ENCODE measurements around the gene CUX1. TPM values are rescaled to one million over a fixed set of nuclear protein-coding genes. Genes with fewer than 3 reads are reported as not detected.
A peak's percentile ranks its signal among the peaks of the same experiment; 100 is the strongest.

The CUX1 gene
- total RNA-seq, 4 donors from 2014 or later, result 58.2 to 295 (median 76.9) TPM

GRCh38 chr7:101916041-101916800 is 98.8 kb downstream of the CUX1 start:
- peak overlapping the region in 1 of 2 donors; percentile 62 for H3K27ac ChIP-seq
- no peaks in the 10 kb centered on the region for H3K36me3 ChIP-seq
- H3K27me3 ChIP-seq, result no peaks in the 10 kb centered on the region
- H3K4me1 ChIP-seq, result peaks cover 3 to 7% of the 10 kb centered on the region in 2 donors
- H3K4me3 ChIP-seq, result no peak overlapping the region
- no peaks in the 10 kb centered on the region for H3K9me3 ChIP-seq
- TF ChIP-seq POLR2A (IDR thresholded peaks at IDR 0.05), result no peak
- TF ChIP-seq, protein P1, sequence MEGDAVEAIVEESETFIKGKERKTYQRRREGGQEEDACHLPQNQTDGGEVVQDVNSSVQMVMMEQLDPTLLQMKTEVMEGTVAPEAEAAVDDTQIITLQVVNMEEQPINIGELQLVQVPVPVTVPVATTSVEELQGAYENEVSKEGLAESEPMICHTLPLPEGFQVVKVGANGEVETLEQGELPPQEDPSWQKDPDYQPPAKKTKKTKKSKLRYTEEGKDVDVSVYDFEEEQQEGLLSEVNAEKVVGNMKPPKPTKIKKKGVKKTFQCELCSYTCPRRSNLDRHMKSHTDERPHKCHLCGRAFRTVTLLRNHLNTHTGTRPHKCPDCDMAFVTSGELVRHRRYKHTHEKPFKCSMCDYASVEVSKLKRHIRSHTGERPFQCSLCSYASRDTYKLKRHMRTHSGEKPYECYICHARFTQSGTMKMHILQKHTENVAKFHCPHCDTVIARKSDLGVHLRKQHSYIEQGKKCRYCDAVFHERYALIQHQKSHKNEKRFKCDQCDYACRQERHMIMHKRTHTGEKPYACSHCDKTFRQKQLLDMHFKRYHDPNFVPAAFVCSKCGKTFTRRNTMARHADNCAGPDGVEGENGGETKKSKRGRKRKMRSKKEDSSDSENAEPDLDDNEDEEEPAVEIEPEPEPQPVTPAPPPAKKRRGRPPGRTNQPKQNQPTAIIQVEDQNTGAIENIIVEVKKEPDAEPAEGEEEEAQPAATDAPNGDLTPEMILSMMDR (IDR thresholded peaks at IDR 0.05), result no peak
- no peak for DNase-seq
- intact Hi-C loops (cut with DNase I; ENCODE audit: low total_unique reads), result no loop called here

DNA sequence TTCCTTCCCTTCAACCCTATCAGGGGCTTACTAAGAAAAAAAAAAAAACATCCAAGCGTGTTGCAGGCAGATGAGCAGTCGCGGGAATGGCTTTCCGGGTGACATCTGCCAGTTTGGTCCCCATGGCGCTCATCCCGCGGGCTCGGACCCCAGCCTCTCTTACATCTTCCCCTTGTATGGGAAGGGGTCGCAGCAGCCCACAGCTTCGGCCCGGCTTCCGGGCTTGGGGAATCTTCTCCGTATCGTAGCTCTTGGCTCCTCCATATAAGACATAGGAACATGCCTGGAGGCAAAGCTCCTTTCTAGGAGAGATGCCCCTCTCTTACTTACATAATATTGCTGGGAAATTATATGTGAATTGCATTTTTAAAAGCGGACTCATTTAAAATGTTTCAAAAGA is 99.5 kb downstream of the CUX1 start:
- Histone ChIP-seq H3K4me3 (no peak overlapping the region), H3K4me1 (peaks cover under 1 to 3% of the 10 kb centered on the region in 2 donors), H3K27me3 (no peaks in the 10 kb centered on the region), H3K36me3 (no peaks in the 10 kb centered on the region), H3K27ac (peak overlapping the region in 1 of 2 donors; percentile 62), H3K9me3 (no peaks in the 10 kb centered on the region)
- no peak for DNase-seq
- no peak for TF ChIP-seq POLR2A (IDR thresholded peaks at IDR 0.05)
- TF ChIP-seq, protein P1 (IDR thresholded peaks at IDR 0.05), result no peak
- intact Hi-C loops (cut with DNase I; ENCODE audit: low total_unique reads), result no loop called here

DNA sequence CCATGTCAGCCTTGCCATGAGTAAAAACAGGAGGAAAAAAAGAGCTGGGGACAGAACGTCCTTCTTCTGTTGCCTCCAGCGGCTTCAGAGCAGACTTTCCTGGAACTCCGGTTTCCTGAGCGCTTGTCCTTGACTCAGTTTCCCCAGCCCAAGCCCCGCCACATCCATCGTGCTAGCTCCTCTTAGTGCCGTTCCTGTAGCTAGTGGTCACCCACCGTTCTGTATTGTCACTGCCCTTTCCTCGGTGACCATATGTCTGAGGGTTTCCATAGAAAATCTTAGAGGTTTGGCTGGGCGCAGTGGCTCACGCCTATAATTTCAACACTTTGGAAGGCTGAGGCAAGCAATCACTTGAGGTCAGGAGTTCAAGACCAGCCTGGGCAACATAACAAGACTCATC is 100.1 kb downstream of the CUX1 start:
- peak overlapping the region; percentile 38 to 62 for H3K27ac ChIP-seq
- intact Hi-C loops (cut with DNase I; ENCODE audit: low total_unique reads), result no loop called here

DNA sequence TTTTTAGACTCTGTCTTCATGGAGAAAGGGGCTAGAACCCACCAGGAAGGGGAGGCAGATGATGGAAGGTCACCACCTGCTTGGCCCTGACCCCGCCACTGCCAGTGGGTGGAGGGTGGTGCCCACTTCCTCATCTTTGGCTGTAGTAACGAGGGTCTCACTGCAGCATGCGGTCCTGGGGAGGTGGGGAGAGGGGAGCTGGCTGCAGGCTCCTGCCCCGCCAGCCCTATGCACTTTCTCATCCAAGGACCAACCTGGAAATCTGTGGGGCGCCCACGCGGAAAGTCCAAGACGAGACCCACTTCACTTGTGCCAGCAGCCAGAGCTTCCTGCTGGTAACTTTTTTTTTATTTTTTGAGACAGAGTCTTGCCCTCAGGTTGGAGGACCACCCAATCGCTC is 101.0 kb downstream of the CUX1 start:
- Histone ChIP-seq H3K9me3 (no peaks in the 10 kb centered on the region), H3K4me3 (no peak overlapping the region), H3K27ac (peak overlapping the region in 1 of 2 donors; percentile 17), H3K4me1 (peaks cover 11 to 12% of the 10 kb centered on the region in 2 donors), H3K36me3 (no peaks in the 10 kb centered on the region), H3K27me3 (no peaks in the 10 kb centered on the region)
- intact Hi-C loops (cut with DNase I; ENCODE audit: low total_unique reads), result no loop called here
- TF ChIP-seq, protein P1 (IDR thresholded peaks at IDR 0.05), result no peak
- no peak for TF ChIP-seq POLR2A (IDR thresholded peaks at IDR 0.05)
- DNase-seq, result no peak

More for the DNA sequence above, 100.1 kb downstream of the CUX1 start:
- Histone ChIP-seq H3K27me3 (no peaks in the 10 kb centered on the region), H3K36me3 (no peaks in the 10 kb centered on the region), H3K4me1 (peaks cover 3 to 6% of the 10 kb centered on the region in 2 donors), H3K4me3 (no peak overlapping the region), H3K9me3 (no peaks in the 10 kb centered on the region)
- no peak for DNase-seq
- TF ChIP-seq, protein P1 (IDR thresholded peaks at IDR 0.05), result no peak
- no peak for TF ChIP-seq POLR2A (IDR thresholded peaks at IDR 0.05)

DNA sequence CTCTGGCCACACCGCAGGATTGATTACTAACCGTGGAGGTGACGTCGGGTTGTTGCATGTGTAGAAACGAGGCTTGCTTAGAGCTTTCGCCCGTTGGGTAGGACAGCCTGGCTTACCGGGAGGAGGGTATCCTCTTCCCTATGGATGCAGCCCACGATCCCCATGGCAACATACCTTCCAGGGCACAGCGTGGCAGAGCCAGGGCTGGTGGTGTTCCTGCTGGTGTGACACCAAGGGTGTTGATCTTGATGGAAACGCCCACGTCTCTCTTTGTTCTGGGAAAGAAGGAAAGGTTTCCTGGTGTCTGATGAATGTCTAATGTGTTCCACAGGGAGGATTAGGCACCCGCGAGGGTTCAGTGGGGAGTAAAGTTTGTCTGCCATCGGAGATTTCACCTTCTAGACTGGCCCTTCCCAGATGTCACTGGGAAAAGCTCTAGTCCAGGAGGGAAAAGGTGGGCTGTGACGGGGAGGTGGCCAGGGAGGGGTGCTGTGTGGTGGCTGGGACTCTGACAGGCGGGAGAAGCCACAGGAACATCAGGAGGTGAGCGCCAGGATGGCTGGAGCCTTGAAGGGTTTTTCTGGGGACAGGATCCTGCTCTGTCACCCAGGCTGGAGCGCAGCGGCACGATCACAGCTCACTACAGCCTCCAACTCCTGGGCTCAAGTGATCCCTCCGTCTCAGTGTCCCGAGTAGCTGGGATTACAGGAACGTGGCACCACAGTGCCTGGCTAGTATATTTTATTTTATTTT is 102.1 kb downstream of the CUX1 start:
- TF ChIP-seq POLR2A (IDR thresholded peaks at IDR 0.05), result no peak
- TF ChIP-seq, protein P1 (IDR thresholded peaks at IDR 0.05), result no peak

More for the DNA sequence above, 102.1 kb downstream of the CUX1 start:
- intact Hi-C loops (cut with DNase I; ENCODE audit: low total_unique reads), result no loop called here
- no peak overlapping the region for H3K4me3 ChIP-seq
- H3K4me1 ChIP-seq, result peaks cover 9 to 12% of the 10 kb centered on the region in 2 donors
- H3K9me3 ChIP-seq, result no peaks in the 10 kb centered on the region
- no peaks in the 10 kb centered on the region for H3K27me3 ChIP-seq
- H3K36me3 ChIP-seq, result no peaks in the 10 kb centered on the region
- peak overlapping the region; percentile 40 to 91 for H3K27ac ChIP-seq
- DNase-seq, result no peak

All from uterus (tissue), 4 donors.